Caco-2 (cell line): Measurements from ENCODE around the gene PLA2G2F. TPM values are rescaled to one million over a fixed set of nuclear protein-coding genes. Genes with fewer than 3 reads are reported as not detected.
A peak's percentile ranks its signal among the peaks of the same experiment; 100 is the strongest.

Experiments
- BruUV-seq: library from RNA; stranded (reverse); fragments of 400-500 nt; replicated peaks from 2 replicates; lab custom pipeline; 2021; lab: Mats Ljungman, UMichigan
- CTCF ChIA-PET: fragments of 300-600 bp; sonication (Branson Sonifier 250); formaldehyde crosslinking; loops from one replicate; lab custom pipeline; 2022; ENCODE audit warnings: antibody characterized with exemption; lab: Charles Lee
- POLR2A ChIA-PET: fragments of 300-600 bp; sonication (Branson Sonifier 250); formaldehyde crosslinking; loops from one replicate; lab custom pipeline; 2022; ENCODE audit warnings: antibody characterized with exemption; lab: Charles Lee
- DNase-seq, 2 experiments: peaks; one replicate each; pipeline versions ENCODE4 v3.0.0 to v3.0.0-alpha.2; 2020 to 2022
- H3K27me3 ChIP-seq: replicated peaks from 2 replicates; pipeline ENCODE4 v1.6.0; 2011; ENCODE audit warnings: low read length; ENCODE audit not compliant: control insufficient read depth, insufficient read depth
- H3K36me3 ChIP-seq: 2 replicates; pipeline ENCODE4 v1.5.1; 2011; ENCODE audit warnings: low read length; ENCODE audit not compliant: control insufficient read depth, insufficient read depth
- H3K4me1 ChIP-seq: fragments of 250-450 bp; sonication (Bioruptor Pico); 2 replicates; pipeline ENCODE4 v1.5.1; 2020; ENCODE audit warnings: mild to moderate bottlenecking
- H3K4me3 ChIP-seq: 2 replicates; pipeline ENCODE4 v1.5.1; 2011; ENCODE audit warnings: low read depth, mild to moderate bottlenecking, control low read depth, low read length
- H3K9me3 ChIP-seq: fragments of 250-450 bp; sonication (Bioruptor Pico); 2 replicates; pipeline ENCODE4 v1.5.1; 2020; ENCODE audit warnings: mild to moderate bottlenecking, moderate library complexity
- H3K27ac Mint-ChIP-seq: one replicate; pipeline ENCODE4 v1.8.0; 2022; ENCODE audit warnings: mixed read lengths; ENCODE audit not compliant: unreplicated experiment
- H3K27me3 Mint-ChIP-seq: one replicate; pipeline ENCODE4 v1.8.0; 2022; ENCODE audit warnings: mixed read lengths; ENCODE audit not compliant: insufficient read depth, unreplicated experiment
- H3K36me3 Mint-ChIP-seq: one replicate; pipeline ENCODE4 v1.8.0; 2022; ENCODE audit warnings: mild to moderate bottlenecking, mixed read lengths; ENCODE audit not compliant: insufficient read depth, unreplicated experiment
- H3K4me1 Mint-ChIP-seq: one replicate; pipeline ENCODE4 v1.8.0; 2022; ENCODE audit warnings: low read depth, mixed read lengths; ENCODE audit not compliant: unreplicated experiment
- H3K4me3 Mint-ChIP-seq: one replicate; pipeline ENCODE4 v1.8.0; 2022; ENCODE audit warnings: mild to moderate bottlenecking, moderate library complexity, mixed read lengths; ENCODE audit not compliant: unreplicated experiment
- H3K9me3 Mint-ChIP-seq: one replicate; pipeline ENCODE4 v1.8.0; 2022; ENCODE audit warnings: mixed read lengths; ENCODE audit not compliant: unreplicated experiment
- CTCF ChIP-seq, 2 experiments: fragments of 200-600 bp in 1 of 2; IDR thresholded peaks; 1 replicate in 1 of 2; 2 replicates in 1 of 2; pipeline versions ENCODE4 v1.5.1 to v1.8.0; 2011 to 2022; ENCODE audit warnings: antibody characterized with exemption in 1 of 2, control low read depth in 1 of 2, inconsistent platforms in 1 of 2, low read depth in 1 of 2, low read length in 1 of 2, mild to moderate bottlenecking in 1 of 2, moderate library complexity in 1 of 2; ENCODE audit not compliant: insufficient read depth in 1 of 2, severe bottlenecking in 1 of 2, unreplicated experiment in 1 of 2
- intact Hi-C: fragments of 100-400 bp; cut with micrococcal nuclease; formaldehyde crosslinking; loops from one replicate; pipeline ENCODE4 v1.10.0; 2022; ENCODE audit not compliant: unreplicated experiment
- total RNA-seq: library from RNA; stranded (reverse); gene quantifications from 2 replicates; pipeline ENCODE4 v1.2.3, GENCODE V29; 2022

PLA2G2F gene
- total RNA-seq, 1 experiment from 2014 or later: not detected

GRCh38 chr1:20184997-20185833, 46.1 kb downstream of the PLA2G2F start:
- H3K36me3 ChIP-seq: no peaks in the 10 kb centered on the region
- TF ChIP-seq CTCF (IDR thresholded peaks at IDR 0.05; ENCODE audit: insufficient read depth in 1 of 2, low read depth in 1 of 2, low read length in 1 of 2, severe bottlenecking in 1 of 2, unreplicated experiment in 1 of 2): no peak
- no peaks in the 10 kb centered on the region for H3K9me3 ChIP-seq
- no peaks in the 10 kb centered on the region for H3K36me3 Mint-ChIP-seq
- no peaks in the 10 kb centered on the region for H3K4me1 ChIP-seq
- peaks cover 2% of the 10 kb centered on the region for H3K9me3 Mint-ChIP-seq
- peak overlapping the region; percentile 31 for H3K4me3 Mint-ChIP-seq
- H3K27ac Mint-ChIP-seq: no peak overlapping the region
- H3K4me3 ChIP-seq: no peak overlapping the region
- H3K27me3 ChIP-seq: no peaks in the 10 kb centered on the region
- POLR2A ChIA-PET: no interaction called here
- DNase-seq: no peak
- intact Hi-C loops: no loop called here
- no TSS peak for BruUV-seq
- H3K4me1 Mint-ChIP-seq: no peaks in the 10 kb centered on the region
- peaks cover 9% of the 10 kb centered on the region for H3K27me3 Mint-ChIP-seq
- CTCF ChIA-PET: no interaction called here

GRCh38 chr1:20185834-20186782, 47.0 kb downstream of the PLA2G2F start, which contains the start of the genes PLA2G2C and UBXN10:
TSS of gene PLA2G2C (minus strand) at chr1:20186518. CDS start at chr1:20177363, 9,155 bp downstream.
TSS of gene UBXN10 (plus strand) at chr1:20186096. CDS start at chr1:20190562, 4,466 bp downstream.
- Mint-ChIP-seq H3K4me1 (no peaks in the 10 kb centered on the region), H3K27me3 (peaks cover 9% of the 10 kb centered on the region), H3K4me3 (peak within 1 kb of the TSS; percentile 63), H3K36me3 (no peaks in the 10 kb centered on the region), H3K27ac (no peak within 1 kb of the TSS), H3K9me3 (no peaks in the 10 kb centered on the region)
- BruUV-seq: no TSS peak
- peak within 1 kb of the TSS; percentile 30 for H3K4me3 ChIP-seq
- peak; percentile 25 to 38 for DNase-seq
- TF ChIP-seq CTCF (IDR thresholded peaks at IDR 0.05; ENCODE audit: insufficient read depth in 1 of 2, low read depth in 1 of 2, low read length in 1 of 2, severe bottlenecking in 1 of 2, unreplicated experiment in 1 of 2): no peak
- intact Hi-C loops: no loop called here
- ChIA-PET CTCF (no interaction called here), POLR2A (no interaction called here)
- H3K27me3 ChIP-seq: no peaks in the 10 kb centered on the region
- no peaks in the 10 kb centered on the region for H3K36me3 ChIP-seq
- H3K4me1 ChIP-seq: no peaks in the 10 kb centered on the region
- H3K9me3 ChIP-seq: no peaks in the 10 kb centered on the region
